Amniotic stem cell (primary cell): Measurements from ENCODE around the gene TRAF3IP1.

Experiments
- DNase-seq: peaks from one replicate; lab custom pipeline; 2025; lab: John Stamatoyannopoulos, UW

TRAF3IP1 gene

DNA sequence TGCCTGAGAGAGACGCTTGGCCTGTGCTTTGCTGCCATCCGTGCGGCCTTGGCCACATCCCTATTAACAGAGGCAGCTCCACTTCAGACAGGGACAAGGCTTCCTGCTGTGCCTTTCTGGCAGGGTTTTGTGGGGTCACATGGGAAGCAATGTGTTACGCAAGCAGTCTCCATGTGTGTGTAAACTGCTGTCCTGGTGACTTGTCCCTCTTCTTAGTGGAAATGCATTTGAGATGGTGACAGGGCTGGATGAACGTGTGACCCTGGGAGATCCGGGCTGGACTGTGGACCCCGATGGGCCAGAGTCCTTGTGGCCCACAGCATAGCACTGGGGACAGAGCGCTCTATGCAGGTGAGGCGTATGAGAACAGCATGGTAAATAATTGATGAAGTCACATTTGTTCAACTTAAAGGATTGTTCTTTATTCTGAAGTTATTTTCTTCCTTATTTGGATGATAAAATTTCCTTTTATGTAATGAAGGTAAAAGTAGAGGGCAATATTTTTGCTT lies 129.6 kb downstream of the TRAF3IP1 start:
- no peak for DNase-seq

GRCh38 chr2:238450440-238450861 lies 130.1 kb downstream of the TRAF3IP1 start:
- DNase-seq: no peak
